Activated naive CD4-positive, alpha-beta T cell (primary cell): ENCODE results near the gene MBNL3.
"Not testable (repeated sequence)": the region's sequence is repeated elsewhere in the genome, so short reads cannot be mapped to it uniquely, and the experiment has no call there.

Source experiments
- DNase-seq, 4 experiments: peaks; one replicate each; lab custom pipeline; 2025; lab: John Stamatoyannopoulos, UW

MBNL3 gene

GRCh38 chrX:132369617-132370326, 119.1 kb downstream of the MBNL3 start:
- no peak for DNase-seq

GRCh38 chrX:132367984-132368383, 120.9 kb downstream of the MBNL3 start:
- DNase-seq, result no peak

- no peak for DNase-seq
Observed at GRCh38 chrX:132367314-132367713, 121.5 kb downstream of the MBNL3 start.

- no peak for DNase-seq
Observed at GRCh38 chrX:132365490-132365889, 123.3 kb downstream of the MBNL3 start.

GRCh38 chrX:132364313-132364712, 124.5 kb downstream of the MBNL3 start:
- no peak for DNase-seq

- DNase-seq, result no peak
Observed at GRCh38 chrX:132353430-132353829, 135.4 kb downstream of the MBNL3 start.

- no peak for DNase-seq
Observed at GRCh38 chrX:132336172-132336571, 152.7 kb downstream of the MBNL3 start.

GRCh38 chrX:132333351-132333750, 155.5 kb downstream of the MBNL3 start:
- no peak for DNase-seq

GRCh38 chrX:132331532-132331931, 157.3 kb downstream of the MBNL3 start:
- DNase-seq, result no peak

- no peak for DNase-seq
Observed at GRCh38 chrX:132331000-132331399, 157.8 kb downstream of the MBNL3 start.

GRCh38 chrX:132330156-132330729, 158.6 kb downstream of the MBNL3 start:
- DNase-seq, result no peak

GRCh38 chrX:132326960-132327359, 161.9 kb downstream of the MBNL3 start:
- DNase-seq, result not testable (repeated sequence)
